DOHH2 (cell line): ENCODE results near the gene ABI3BP.

Source experiments
- CTCF ChIP-seq: fragments of 200-600 bp; sonication (generic); IDR thresholded peaks from one replicate; pipeline ENCODE4 v1.5.1; 2014; ENCODE audit warnings: antibody characterized with exemption, mild to moderate bottlenecking, low read depth, low read length; ENCODE audit not compliant: poor library complexity, severe bottlenecking
- EZH2phosphoT487 ChIP-seq: fragments of 200-600 bp; sonication (generic); IDR thresholded peaks from 2 replicates; pipeline ENCODE4 v1.6.1; 2017; ENCODE audit warnings: borderline replicate concordance, mild to moderate bottlenecking, antibody characterized with exemption, low read length, moderate library complexity, mixed read lengths

GRCh38 chr3:100715176-100715575 is 278.0 kb downstream of the ABI3BP start:
- TF ChIP-seq CTCF (no peak), EZH2phosphoT487 (no peak)
